HCT116 (cell line): ENCODE data around the gene RAPGEF3. TPM values are rescaled to one million over a fixed set of nuclear protein-coding genes. Genes with fewer than 3 reads are reported as not detected.

Experiments
- ATAC-seq: fragments of 200-7000 bp; cut with Tn5 transposase; 2 replicates; pipeline ENCODE4 v1.9.1; 2020; ENCODE audit warnings: mild to moderate bottlenecking, moderate library complexity
- BruUV-seq: library from RNA; stranded (reverse); fragments of 400-500 nt; replicated peaks from 2 replicates; lab custom pipeline; 2021; lab: Mats Ljungman, UMichigan
- CTCF ChIA-PET: fragments of 300-600 bp; sonication (Branson Sonifier 250); formaldehyde crosslinking; loops from one replicate; lab custom pipeline; 2021; ENCODE audit warnings: antibody characterized with exemption; lab: Charles Lee
- POLR2A ChIA-PET: fragments of 300-600, 350-600 bp; sonication (Branson Sonifier 250); formaldehyde crosslinking; loops from one replicate; lab custom pipeline; 2021; ENCODE audit warnings: antibody characterized with exemption; lab: Charles Lee
- RAD21 ChIA-PET, 2 experiments: fragments of 300-600 bp; sonication (Branson Sonifier 250); formaldehyde crosslinking; loops; one replicate each; lab custom pipeline; 2023; ENCODE audit warnings: low total read pairs in 2 of 2; ENCODE audit not compliant: uncharacterized antibody in 2 of 2, unreplicated experiment in 2 of 2, low non-redundant PET in 1 of 2; lab: Charles Lee
- DNase-seq: peaks from one replicate; pipeline ENCODE4 v3.0.0-alpha.2; 2010; ENCODE audit warnings: low read depth, low spot score
- H2AFZ ChIP-seq: fragments of 200-600 bp; shearing (Covaris generic), sonication (generic); 2 replicates; pipeline ENCODE4 v1.6.1; 2017; ENCODE audit warnings: low read depth, mixed run types, mixed read lengths, antibody characterized with exemption, low read length; ENCODE audit not compliant: poor library complexity, severe bottlenecking
- H3K27ac ChIP-seq: 2 replicates; pipeline ENCODE4 v1.5.1; 2012; ENCODE audit warnings: low read depth, low read length
- H3K27me3 ChIP-seq: fragments of 200-600 bp; sonication (generic); 2 replicates; pipeline ENCODE4 v1.6.1; 2016; ENCODE audit warnings: mixed run types, low read length, mixed read lengths; ENCODE audit not compliant: insufficient read depth
- H3K36me3 ChIP-seq, 2 experiments: fragments of 200-500 bp in 1 of 2; fragments of 200-600 bp in 1 of 2; sonication (Bioruptor generic) in 1 of 2; sonication (generic) in 1 of 2; 2 replicates each; pipeline versions ENCODE4 v1.5.1 to v1.6.1; 2014 to 2016; ENCODE audit warnings: low read length in 2 of 2, inconsistent platforms in 1 of 2, mixed read lengths in 1 of 2, mixed run types in 1 of 2; ENCODE audit not compliant: insufficient read depth in 2 of 2, control insufficient read depth in 1 of 2
- H3K4me1 ChIP-seq, 2 experiments: fragments of 200-600 bp in 1 of 2; sonication (generic) in 1 of 2; 2 replicates each; pipeline versions ENCODE4 v1.5.1 to v1.6.1; 2012 to 2017; ENCODE audit warnings: low read length in 2 of 2, inconsistent platforms in 1 of 2, mild to moderate bottlenecking in 1 of 2, mixed read lengths in 1 of 2, mixed run types in 1 of 2, moderate library complexity in 1 of 2; ENCODE audit not compliant: insufficient read depth in 2 of 2, control insufficient read depth in 1 of 2
- H3K4me2 ChIP-seq: fragments of 200-600 bp; sonication (generic); 2 replicates; pipeline ENCODE4 v1.6.1; 2017; ENCODE audit warnings: mixed run types, low read length, mixed read lengths
- H3K4me3 ChIP-seq, 2 experiments: fragments of 200-600 bp in 1 of 2; sonication (generic) in 1 of 2; replicated peaks in 1 of 2; 2 replicates each; pipeline ENCODE4 v1.5.1; 2011 to 2016; ENCODE audit warnings: low read length in 2 of 2, control low read depth in 1 of 2, low read depth in 1 of 2, mild to moderate bottlenecking in 1 of 2, mixed read lengths in 1 of 2, mixed run types in 1 of 2
- H3K79me2 ChIP-seq: fragments of 200-600 bp; sonication (generic); 2 replicates; pipeline ENCODE4 v1.6.1; 2017; ENCODE audit warnings: mild to moderate bottlenecking, mixed run types, low read length, moderate library complexity, mixed read lengths; ENCODE audit not compliant: insufficient read depth
- H3K9ac ChIP-seq: fragments of 200-600 bp; sonication (generic); 2 replicates; pipeline ENCODE4 v1.6.1; 2016; ENCODE audit warnings: low read length, mixed read lengths
- H3K9me2 ChIP-seq: fragments of 200-600 bp; sonication (generic), shearing (Covaris generic); 2 replicates; pipeline ENCODE4 v1.6.1; 2017; ENCODE audit warnings: mixed run types, mild to moderate bottlenecking, moderate library complexity; ENCODE audit not compliant: insufficient read depth
- H3K9me3 ChIP-seq, 2 experiments: fragments of 200-500 bp in 1 of 2; fragments of 200-600 bp in 1 of 2; sonication (Bioruptor generic) in 1 of 2; sonication (generic) in 1 of 2; 2 replicates each; pipeline ENCODE4 v1.6.1; 2014 to 2017; ENCODE audit warnings: low read length in 2 of 2, mixed read lengths in 2 of 2, inconsistent platforms in 1 of 2, low read depth in 1 of 2, mild to moderate bottlenecking in 1 of 2, mixed run types in 1 of 2, moderate library complexity in 1 of 2; ENCODE audit not compliant: control insufficient read depth in 1 of 2, insufficient read depth in 1 of 2
- H4K20me1 ChIP-seq: fragments of 200-600 bp; sonication (generic), shearing (Covaris generic); 2 replicates; pipeline ENCODE4 v1.6.1; 2017; ENCODE audit warnings: mixed run types, mild to moderate bottlenecking, moderate library complexity; ENCODE audit not compliant: insufficient read depth
- CBX3 ChIP-seq: IDR thresholded peaks from 2 replicates; pipeline ENCODE4 v1.6.1; 2012; ENCODE audit warnings: low read depth
- CEBPB ChIP-seq: IDR thresholded peaks from 2 replicates; pipeline ENCODE4 v1.6.1; 2012; ENCODE audit warnings: low read depth
- CTCF ChIP-seq, 3 experiments: fragments of 200-600 bp in 1 of 3; sonication (generic) in 1 of 3; IDR thresholded peaks in 2 of 3; conservative IDR thresholded peaks in 1 of 3; 2 replicates each; pipeline ENCODE4 v1.5.1; 2012 to 2017; ENCODE audit warnings: low read depth in 2 of 3, low read length in 2 of 3, antibody characterized with exemption in 1 of 3, borderline replicate concordance in 1 of 3, control low read depth in 1 of 3, mild to moderate bottlenecking in 1 of 3, mixed read lengths in 1 of 3, mixed run types in 1 of 3, moderate library complexity in 1 of 3; ENCODE audit not compliant: insufficient read depth in 1 of 3
- EGR1 ChIP-seq: IDR thresholded peaks from 2 replicates; pipeline ENCODE4 v1.6.1; 2012; ENCODE audit warnings: low read depth
- ELF1 ChIP-seq: IDR thresholded peaks from 2 replicates; pipeline ENCODE4 v1.6.1; 2012; ENCODE audit warnings: low read depth, borderline replicate concordance
- EZH2 ChIP-seq: fragments of 200-600 bp; sonication (generic); IDR thresholded peaks from 2 replicates; pipeline ENCODE4 v1.6.1; 2017; ENCODE audit warnings: antibody characterized with exemption, mixed run types
- EZH2phosphoT487 ChIP-seq: fragments of 200-600 bp; IDR thresholded peaks from 2 replicates; pipeline ENCODE4 v1.6.1; 2018; ENCODE audit warnings: antibody characterized with exemption, borderline replicate concordance
- FOSL1 ChIP-seq: IDR thresholded peaks from 2 replicates; pipeline ENCODE4 v1.6.1; 2012; ENCODE audit warnings: low read depth
- JUND ChIP-seq: IDR thresholded peaks from 2 replicates; pipeline ENCODE4 v1.6.1; 2012
- POLR2A ChIP-seq: IDR thresholded peaks from 2 replicates; pipeline ENCODE4 v1.7.0; 2011; ENCODE audit warnings: borderline replicate concordance; ENCODE audit not compliant: insufficient read depth, insufficient read length; ENCODE audit errors: extremely low read depth
- POLR2AphosphoS5 ChIP-seq: IDR thresholded peaks from 2 replicates; pipeline ENCODE4 v1.6.1; 2011; ENCODE audit warnings: mild to moderate bottlenecking, low read depth, low read length, moderate library complexity
- REST ChIP-seq: IDR thresholded peaks from 2 replicates; pipeline ENCODE4 v1.6.1; 2012; ENCODE audit warnings: low read depth
- SIN3A ChIP-seq: IDR thresholded peaks from 2 replicates; pipeline ENCODE4 v1.6.1; 2012; ENCODE audit warnings: low read depth
- SP1 ChIP-seq: IDR thresholded peaks from 2 replicates; pipeline ENCODE4 v1.6.1; 2012; ENCODE audit warnings: low read depth
- SRF ChIP-seq: IDR thresholded peaks from 2 replicates; pipeline ENCODE4 v1.6.1; 2012; ENCODE audit warnings: low read depth
- TCF7L2 ChIP-seq: IDR thresholded peaks from 2 replicates; pipeline ENCODE4 v1.7.0; 2011; ENCODE audit warnings: borderline replicate concordance, inconsistent platforms; ENCODE audit not compliant: insufficient read depth, insufficient read length; ENCODE audit errors: extremely low read depth
- YY1 ChIP-seq: IDR thresholded peaks from 2 replicates; pipeline ENCODE4 v1.6.1; 2011; ENCODE audit warnings: low read length, low read depth, moderate library complexity, mild to moderate bottlenecking; ENCODE audit not compliant: insufficient replicate concordance; ENCODE audit errors: extremely low read depth
- ZNF274 ChIP-seq: fragments of 200-500 bp; sonication (Bioruptor generic); IDR thresholded peaks from 2 replicates; pipeline ENCODE4 v1.6.1; 2014; ENCODE audit warnings: mild to moderate bottlenecking, low read depth, low read length, inconsistent platforms
- intact Hi-C: fragments of 100-400 bp; cut with micrococcal nuclease; formaldehyde crosslinking; loops from 2 replicates; pipeline ENCODE4 v1.10.0; 2022
- total RNA-seq: library from RNA; stranded (reverse); gene quantifications from one replicate; pipeline ENCODE4 v1.2.1, GENCODE V29; 2021; ENCODE audit not compliant: unreplicated experiment
- TF ChIP-seq, protein P1 (sequence below): IDR thresholded peaks from 2 replicates; pipeline ENCODE4 v1.6.1; 2012
- TF ChIP-seq, protein P2 (sequence below): IDR thresholded peaks from 2 replicates; pipeline ENCODE4 v1.6.1; 2011; ENCODE audit warnings: mild to moderate bottlenecking, low read length, moderate library complexity; ENCODE audit not compliant: insufficient replicate concordance; ENCODE audit errors: extremely low read depth

Gene RAPGEF3
- total RNA-seq, 1 experiment from 2014 or later = 1.8 TPM

- DNase-seq = no peak
- Histone ChIP-seq H3K9me3 (no peaks in the 10 kb centered on the region), H3K9me2 (no peaks in the 10 kb centered on the region), H3K4me3 (no peak overlapping the region), H3K27me3 (no peaks in the 10 kb centered on the region), H3K79me2 (no peaks in the 10 kb centered on the region), H3K4me1 (no peaks in the 10 kb centered on the region), H3K4me2 (no peak overlapping the region), H2AFZ (no peak overlapping the region), H3K36me3 (peaks cover 19% of the 10 kb centered on the region in 2 experiments; a peak in 3 of 4 replicates), H3K9ac (no peak overlapping the region), H4K20me1 (no peaks in the 10 kb centered on the region), H3K27ac (no peak overlapping the region)
- ChIA-PET CTCF (interaction anchor here (1.2 to 1.4 kb wide), 2 partner anchors 48 kb away, joined by 3 to 8 read pairs; no protein-coding TSS in a partner anchor), POLR2A (no interaction called here), RAD21 (no interaction called here)
- no peak for ATAC-seq
- TF ChIP-seq CTCF (IDR thresholded peaks at IDR 0.05 in 2 of 3, conservative IDR thresholded peaks at IDR 0.05 in 1 of 3; ENCODE audit: borderline replicate concordance in 1 of 3, insufficient read depth in 1 of 3, low read depth in 2 of 3, low read length in 2 of 3) = no peak
- no peak for TF ChIP-seq TCF7L2
- no peak for TF ChIP-seq EGR1
- TF ChIP-seq, protein P1, sequence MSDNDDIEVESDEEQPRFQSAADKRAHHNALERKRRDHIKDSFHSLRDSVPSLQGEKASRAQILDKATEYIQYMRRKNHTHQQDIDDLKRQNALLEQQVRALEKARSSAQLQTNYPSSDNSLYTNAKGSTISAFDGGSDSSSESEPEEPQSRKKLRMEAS = no peak
- no peak for TF ChIP-seq CEBPB
- no peak for TF ChIP-seq ELF1
- no peak for TF ChIP-seq REST
- TF ChIP-seq FOSL1 = no peak
- no peak for TF ChIP-seq POLR2A
- no peak for TF ChIP-seq SP1
- TF ChIP-seq, protein P2, sequence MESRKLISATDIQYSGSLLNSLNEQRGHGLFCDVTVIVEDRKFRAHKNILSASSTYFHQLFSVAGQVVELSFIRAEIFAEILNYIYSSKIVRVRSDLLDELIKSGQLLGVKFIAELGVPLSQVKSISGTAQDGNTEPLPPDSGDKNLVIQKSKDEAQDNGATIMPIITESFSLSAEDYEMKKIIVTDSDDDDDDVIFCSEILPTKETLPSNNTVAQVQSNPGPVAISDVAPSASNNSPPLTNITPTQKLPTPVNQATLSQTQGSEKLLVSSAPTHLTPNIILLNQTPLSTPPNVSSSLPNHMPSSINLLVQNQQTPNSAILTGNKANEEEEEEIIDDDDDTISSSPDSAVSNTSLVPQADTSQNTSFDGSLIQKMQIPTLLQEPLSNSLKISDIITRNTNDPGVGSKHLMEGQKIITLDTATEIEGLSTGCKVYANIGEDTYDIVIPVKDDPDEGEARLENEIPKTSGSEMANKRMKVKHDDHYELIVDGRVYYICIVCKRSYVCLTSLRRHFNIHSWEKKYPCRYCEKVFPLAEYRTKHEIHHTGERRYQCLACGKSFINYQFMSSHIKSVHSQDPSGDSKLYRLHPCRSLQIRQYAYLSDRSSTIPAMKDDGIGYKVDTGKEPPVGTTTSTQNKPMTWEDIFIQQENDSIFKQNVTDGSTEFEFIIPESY = no peak
- no peak for TF ChIP-seq EZH2
- no peak for TF ChIP-seq SRF
- no peak for TF ChIP-seq ZNF274
- TF ChIP-seq CBX3 = no peak
- no peak for TF ChIP-seq POLR2AphosphoS5
- no peak for TF ChIP-seq JUND
- TF ChIP-seq EZH2phosphoT487 = no peak
- TF ChIP-seq SIN3A = no peak
- no peak for TF ChIP-seq YY1
- BruUV-seq = no TSS peak
- intact Hi-C loops = no loop called here
Measured at GRCh38 chr12:47789712-47790489, 31.2 kb upstream of the RAPGEF3 start.
